COLO668 (cell line): Measurements from ENCODE around the gene COL18A1.
"Not testable (repeated sequence)": the region's sequence is repeated elsewhere in the genome, so short reads cannot be mapped to it uniquely, and the experiment has no call there.

ENCODE experiments used
- DNase-seq: peaks from one replicate; lab custom pipeline; 2025; ENCODE audit not compliant: unreplicated experiment; lab: John Stamatoyannopoulos, UW

Gene COL18A1

GRCh38 chr21:45516071-45516670 is 111.2 kb downstream of the COL18A1 start:
- no peak for DNase-seq

GRCh38 chr21:45516671-45517151 is 111.7 kb downstream of the COL18A1 start:
- no peak for DNase-seq

- no peak for DNase-seq
Observed at GRCh38 chr21:45517249-45518065, 112.5 kb downstream of the COL18A1 start.

- DNase-seq = no peak
Observed at GRCh38 chr21:45518742-45519141, 113.8 kb downstream of the COL18A1 start.

- no peak for DNase-seq
Observed at GRCh38 chr21:45519182-45519581, 114.2 kb downstream of the COL18A1 start.

GRCh38 chr21:45521241-45521640 is 116.3 kb downstream of the COL18A1 start:
- no peak for DNase-seq

GRCh38 chr21:45522381-45522780 is 117.4 kb downstream of the COL18A1 start:
- DNase-seq = no peak

GRCh38 chr21:45522986-45523385 is 118.0 kb downstream of the COL18A1 start:
- DNase-seq = no peak

GRCh38 chr21:45523411-45524101 is 118.6 kb downstream of the COL18A1 start:
- no peak for DNase-seq

- no peak for DNase-seq
Observed at GRCh38 chr21:45524756-45525152, 119.8 kb downstream of the COL18A1 start.

GRCh38 chr21:45525153-45525909 is 120.4 kb downstream of the COL18A1 start:
- DNase-seq = no peak

- no peak for DNase-seq
Observed at GRCh38 chr21:45525910-45526306, 120.9 kb downstream of the COL18A1 start.

GRCh38 chr21:45527151-45527999 is 122.4 kb downstream of the COL18A1 start:
- not testable (repeated sequence) for DNase-seq

GRCh38 chr21:45528028-45528705 is 123.2 kb downstream of the COL18A1 start:
- no peak for DNase-seq

GRCh38 chr21:45528981-45529784 is 124.2 kb downstream of the COL18A1 start:
- no peak for DNase-seq

GRCh38 chr21:45529785-45530422 is 124.9 kb downstream of the COL18A1 start:
- no peak for DNase-seq

- DNase-seq = no peak
Observed at GRCh38 chr21:45530423-45531113, 125.6 kb downstream of the COL18A1 start.

- not testable (repeated sequence) for DNase-seq
Observed at GRCh38 chr21:45531114-45531392, 126.1 kb downstream of the COL18A1 start.
